Daoy (cell line): Measurements from ENCODE around the gene SMIM44. TPM values are rescaled to one million over a fixed set of nuclear protein-coding genes. Genes with fewer than 3 reads are reported as not detected.
A peak's percentile ranks its signal among the peaks of the same experiment; 100 is the strongest.

Source experiments
- DNase-seq: peaks from one replicate; pipeline ENCODE4 v3.0.0-alpha.2; 2015; ENCODE audit warnings: low read depth
- total RNA-seq: library from RNA; depleted of rRNA; stranded (reverse); fragments of >200 nt; shearing (Covaris generic); gene quantifications from 2 replicates; pipeline ENCODE4 v1.2.3, GENCODE V29; 2014

SMIM44 gene
- total RNA-seq, 1 experiment from 2014 or later, result not detected

GRCh38 chr19:3477506-3477905 is 5.7 kb downstream of the SMIM44 start:
- no peak for DNase-seq

GRCh38 chr19:3476830-3477229 is 6.4 kb downstream of the SMIM44 start:
- no peak for DNase-seq

- no peak for DNase-seq
Observed at GRCh38 chr19:3475449-3475848, 7.8 kb downstream of the SMIM44 start.

- no peak for DNase-seq
Observed at GRCh38 chr19:3474614-3475013, 8.6 kb downstream of the SMIM44 start.

GRCh38 chr19:3474010-3474409 is 9.2 kb downstream of the SMIM44 start:
- no peak for DNase-seq

GRCh38 chr19:3471954-3472655 is 11.1 kb downstream of the SMIM44 start:
- no peak for DNase-seq

- DNase-seq, result no peak
Observed at GRCh38 chr19:3470500-3471128, 12.6 kb downstream of the SMIM44 start.

GRCh38 chr19:3469638-3470499 is 13.4 kb downstream of the SMIM44 start:
- DNase-seq, result no peak

GRCh38 chr19:3468211-3468610 is 15.0 kb downstream of the SMIM44 start:
- no peak for DNase-seq

GRCh38 chr19:3467437-3468198 is 15.6 kb downstream of the SMIM44 start:
- no peak for DNase-seq

GRCh38 chr19:3466635-3467034 is 16.6 kb downstream of the SMIM44 start:
- DNase-seq, result no peak

- no peak for DNase-seq
Observed at GRCh38 chr19:3465552-3465951, 17.7 kb downstream of the SMIM44 start.

- DNase-seq, result no peak
Observed at GRCh38 chr19:3464587-3465235, 18.5 kb downstream of the SMIM44 start.

GRCh38 chr19:3463714-3464586 is 19.3 kb downstream of the SMIM44 start:
- DNase-seq, result no peak

GRCh38 chr19:3462991-3463713 is 20.1 kb downstream of the SMIM44 start:
- DNase-seq, result no peak

GRCh38 chr19:3459965-3460582 is 23.2 kb downstream of the SMIM44 start:
- DNase-seq, result no peak

- DNase-seq, result peak; percentile 89
Observed at GRCh38 chr19:3459089-3459881, 24.0 kb downstream of the SMIM44 start.
